GM23248 (cell line): ENCODE results near the gene DGKG. TPM values are rescaled to one million over a fixed set of nuclear protein-coding genes. Genes with fewer than 3 reads are reported as not detected.

ENCODE experiments used
- DNase-seq: peaks from one replicate; pipeline ENCODE4 v3.0.0-alpha.2; 2015
- H2AFZ ChIP-seq: fragments of 200-600 bp; sonication (generic); 2 replicates; pipeline ENCODE4 v1.6.1; 2016; ENCODE audit warnings: antibody characterized with exemption
- H3F3A ChIP-seq: fragments of 200-600 bp; sonication (generic); 2 replicates; pipeline ENCODE4 v1.6.1; 2016; ENCODE audit warnings: mild to moderate bottlenecking, antibody characterized with exemption, mixed run types; ENCODE audit not compliant: insufficient read depth
- H3K27ac ChIP-seq: fragments of 200-600 bp; sonication (generic); 2 replicates; pipeline ENCODE4 v1.5.1; 2016; ENCODE audit warnings: mild to moderate bottlenecking
- H3K27me3 ChIP-seq: fragments of 200-600 bp; sonication (generic); replicated peaks from 2 replicates; pipeline ENCODE4 v1.6.1; 2016; ENCODE audit warnings: mild to moderate bottlenecking; ENCODE audit not compliant: insufficient read depth
- H3K36me3 ChIP-seq: fragments of 200-600 bp; sonication (generic); 2 replicates; pipeline ENCODE4 v1.6.1; 2016; ENCODE audit warnings: low read depth, mild to moderate bottlenecking
- H3K4me1 ChIP-seq: fragments of 200-600 bp; sonication (generic); 2 replicates; pipeline ENCODE4 v1.6.1; 2016; ENCODE audit warnings: mild to moderate bottlenecking; ENCODE audit not compliant: insufficient read depth
- H3K4me2 ChIP-seq: fragments of 200-600 bp; sonication (generic); one replicate; pipeline ENCODE4 v1.6.1; 2016; ENCODE audit warnings: mild to moderate bottlenecking; ENCODE audit not compliant: unreplicated experiment
- H3K4me3 ChIP-seq: fragments of 200-600 bp; sonication (generic); 2 replicates; pipeline ENCODE4 v1.5.1; 2016; ENCODE audit warnings: mild to moderate bottlenecking
- H3K79me2 ChIP-seq: fragments of 200-600 bp; sonication (generic); 2 replicates; pipeline ENCODE4 v1.6.1; 2016; ENCODE audit warnings: mild to moderate bottlenecking; ENCODE audit not compliant: insufficient read depth
- H3K9ac ChIP-seq: fragments of 200-600 bp; sonication (generic); 2 replicates; pipeline ENCODE4 v1.6.1; 2016; ENCODE audit warnings: mild to moderate bottlenecking
- H3K9me2 ChIP-seq: fragments of 200-600 bp; sonication (generic); 2 replicates; pipeline ENCODE4 v1.6.1; 2016; ENCODE audit warnings: mixed run types, mild to moderate bottlenecking, moderate library complexity; ENCODE audit not compliant: insufficient read depth
- H3K9me3 ChIP-seq: fragments of 200-600 bp; sonication (generic); one replicate; pipeline ENCODE4 v1.6.1; 2017; ENCODE audit warnings: low read depth
- H4K20me1 ChIP-seq: fragments of 200-600 bp; sonication (generic); 2 replicates; pipeline ENCODE4 v1.6.0; 2016; ENCODE audit not compliant: insufficient read depth
- EZH2 ChIP-seq: fragments of 200-600 bp; sonication (generic); IDR thresholded peaks from 2 replicates; pipeline ENCODE4 v1.6.1; 2018; ENCODE audit warnings: antibody characterized with exemption, mild to moderate bottlenecking; ENCODE audit not compliant: insufficient read depth, poor library complexity, severe bottlenecking
- EZH2phosphoT487 ChIP-seq: fragments of 200-600 bp; sonication (generic); IDR thresholded peaks from 2 replicates; pipeline ENCODE4 v1.6.1; 2018; ENCODE audit warnings: antibody characterized with exemption, moderate library complexity, mild to moderate bottlenecking, low read depth; ENCODE audit not compliant: insufficient read depth
- WGBS, 2 experiments: methylation state at CpG; one replicate each; pipeline ENCODE4 v1.1.6; 2015 to 2017; ENCODE audit warnings: low lambda C conversion rate in 2 of 2, low coverage in 1 of 2; ENCODE audit errors: missing lambda C conversion rate in 2 of 2; 5-methylcytosine and 5-hydroxymethylcytosine counted together
- in situ Hi-C: fragments of 300-500 bp; cut with MboI; formaldehyde crosslinking; loops from 2 replicates; pipeline ENCODE4 v1.15.0; 2020
- polyA plus RNA-seq: library from polyadenylated mRNA; unstranded; fragments of >200 nt; fragmentation: Nextera tagmentation; extraction: Ambion mirVana; gene quantifications from 2 replicates; pipeline ENCODE4 v1.2.1, GENCODE V29; 2016
- total RNA-seq: library from RNA; depleted of rRNA; stranded (reverse); fragments of >200 nt; shearing (Covaris generic); gene quantifications from 2 replicates; pipeline ENCODE4 v1.2.3, GENCODE V29; 2014

The DGKG gene
- total and polyA plus RNA-seq, 2 experiments from 2014 or later, result not detected

DNA sequence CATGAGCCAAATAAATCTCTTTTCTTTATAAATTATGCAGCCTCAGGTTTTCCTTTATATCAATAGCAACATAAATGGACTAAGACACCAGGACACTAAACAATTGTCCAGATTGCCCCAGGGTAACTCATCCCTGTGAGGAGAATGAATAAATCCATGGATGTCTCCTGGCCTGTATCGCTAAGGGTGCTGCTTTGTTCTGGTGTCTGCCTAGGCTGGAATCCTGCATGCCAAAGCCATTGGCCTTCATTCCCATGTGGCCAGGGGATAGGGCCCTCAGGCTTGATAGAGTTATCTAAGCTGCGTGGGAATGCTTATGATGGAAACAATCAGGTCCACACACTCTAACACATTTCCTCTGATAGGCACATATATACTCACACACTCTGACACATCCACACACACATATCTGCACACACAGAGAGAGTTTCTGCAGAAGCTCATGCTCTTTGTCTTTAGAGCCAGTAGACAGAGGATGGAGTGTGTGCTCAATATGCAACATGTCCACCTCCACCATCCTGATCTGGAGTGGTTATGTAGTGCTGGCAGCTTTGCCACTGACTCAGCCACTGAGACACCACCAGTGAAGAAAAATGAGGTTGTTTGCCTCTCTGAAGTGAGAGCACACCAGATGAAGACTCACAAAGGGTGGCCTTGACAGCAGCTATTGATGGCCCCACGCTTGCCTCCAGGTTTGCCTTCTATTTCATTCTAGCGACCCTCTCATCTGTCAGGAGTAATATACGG lies 24.0 kb upstream of the DGKG start:
- Histone ChIP-seq H3K4me2 (no peak overlapping the region), H3K36me3 (no peaks in the 10 kb centered on the region), H3K4me3 (no peak overlapping the region), H3K9me3 (no peaks in the 10 kb centered on the region), H3K79me2 (no peaks in the 10 kb centered on the region), H3K27ac (no peak overlapping the region), H3K4me1 (no peaks in the 10 kb centered on the region), H3K9ac (no peak overlapping the region), H4K20me1 (no peaks in the 10 kb centered on the region), H3F3A (no peaks in the 10 kb centered on the region), H3K27me3 (peaks cover 28% of the 10 kb centered on the region), H2AFZ (no peak overlapping the region), H3K9me2 (no peaks in the 10 kb centered on the region)
- in situ Hi-C loops, result no loop called here
- peak; percentile 19 for DNase-seq
- 57 to 60% methylated on average over 5 of the region's 5 CpGs for WGBS, 2 experiments
- no peak for TF ChIP-seq EZH2
- TF ChIP-seq EZH2phosphoT487, result no peak

GRCh38 chr3:186383026-186383993 lies 21.3 kb upstream of the DGKG start:
- no peaks in the 10 kb centered on the region for H3K79me2 ChIP-seq
- no peak overlapping the region for H3K4me3 ChIP-seq
- no peak for DNase-seq
- 51 to 57% methylated on average over 17 to 18 of the region's 18 CpGs for WGBS, 2 experiments
- TF ChIP-seq EZH2phosphoT487 (no peak), EZH2 (no peak)
- H3K9ac ChIP-seq, result no peak overlapping the region
- H2AFZ ChIP-seq, result no peak overlapping the region
- H3K27me3 ChIP-seq, result peaks cover 24% of the 10 kb centered on the region
- H3K4me2 ChIP-seq, result no peak overlapping the region
- H3K9me2 ChIP-seq, result no peaks in the 10 kb centered on the region
- H3K9me3 ChIP-seq, result no peaks in the 10 kb centered on the region
- in situ Hi-C loops, result no loop called here
- H4K20me1 ChIP-seq, result no peaks in the 10 kb centered on the region
- H3K4me1 ChIP-seq, result no peaks in the 10 kb centered on the region
- no peaks in the 10 kb centered on the region for H3K36me3 ChIP-seq
- H3F3A ChIP-seq, result no peaks in the 10 kb centered on the region
- no peak overlapping the region for H3K27ac ChIP-seq

DNA sequence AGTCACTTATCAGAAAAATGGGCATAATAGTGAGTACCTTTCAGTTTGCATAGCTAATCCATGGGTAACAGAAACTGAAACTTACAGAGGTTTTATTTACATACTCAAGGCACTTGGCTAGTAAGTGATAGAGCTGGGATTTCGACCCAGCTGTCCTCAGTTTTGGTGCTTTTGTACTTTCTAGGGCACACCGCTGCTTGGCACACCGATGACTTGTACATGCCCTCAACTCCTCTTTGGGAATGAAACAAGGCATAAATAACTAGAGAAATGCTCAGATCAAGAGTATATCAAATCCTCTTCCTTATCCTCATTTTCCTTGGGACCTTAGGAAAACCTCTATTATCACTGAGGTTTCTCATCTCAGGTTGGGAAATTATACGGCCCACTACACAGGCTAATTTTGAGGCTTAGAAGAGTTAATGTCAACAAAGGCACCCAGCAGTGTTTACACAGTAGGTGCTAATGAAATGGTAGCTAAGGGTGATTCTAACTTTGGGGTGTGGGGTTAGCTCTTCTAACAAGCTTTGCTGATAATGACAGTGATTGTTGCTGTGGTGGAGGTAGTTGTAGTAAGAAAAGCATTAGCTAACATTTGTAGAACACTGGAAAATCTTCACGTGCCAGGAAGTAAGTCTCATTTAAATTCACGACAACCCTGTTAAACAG lies 20.3 kb upstream of the DGKG start:
- H3K4me1 ChIP-seq, result no peaks in the 10 kb centered on the region
- 44 to 51% methylated on average over 6 of the region's 6 CpGs for WGBS, 2 experiments
- H2AFZ ChIP-seq, result no peak overlapping the region
- no peaks in the 10 kb centered on the region for H3K9me3 ChIP-seq
- H3K4me3 ChIP-seq, result no peak overlapping the region
- no peaks in the 10 kb centered on the region for H4K20me1 ChIP-seq
- H3K79me2 ChIP-seq, result no peaks in the 10 kb centered on the region
- in situ Hi-C loops, result no loop called here
- TF ChIP-seq EZH2, result no peak
- no peak for TF ChIP-seq EZH2phosphoT487
- peaks cover 30% of the 10 kb centered on the region for H3K27me3 ChIP-seq
- H3K36me3 ChIP-seq, result no peaks in the 10 kb centered on the region
- DNase-seq, result no peak
- H3K9ac ChIP-seq, result no peak overlapping the region
- no peaks in the 10 kb centered on the region for H3K9me2 ChIP-seq
- H3F3A ChIP-seq, result no peaks in the 10 kb centered on the region
- no peak overlapping the region for H3K4me2 ChIP-seq
- H3K27ac ChIP-seq, result no peak overlapping the region

- Histone ChIP-seq H3K9me2 (no peaks in the 10 kb centered on the region), H3F3A (no peaks in the 10 kb centered on the region), H3K4me1 (no peaks in the 10 kb centered on the region), H3K4me2 (no peak overlapping the region), H3K79me2 (no peaks in the 10 kb centered on the region), H4K20me1 (no peaks in the 10 kb centered on the region), H3K9ac (no peak overlapping the region), H3K4me3 (no peak overlapping the region), H2AFZ (no peak overlapping the region), H3K27ac (no peak overlapping the region), H3K27me3 (peaks cover 35% of the 10 kb centered on the region), H3K36me3 (no peaks in the 10 kb centered on the region), H3K9me3 (no peaks in the 10 kb centered on the region)
- 74 to 79% methylated on average over 10 of the region's 10 CpGs for WGBS, 2 experiments
- in situ Hi-C loops, result no loop called here
- no peak for TF ChIP-seq EZH2phosphoT487
- TF ChIP-seq EZH2, result no peak
- no peak for DNase-seq
Observed at GRCh38 chr3:186381424-186382216, 19.6 kb upstream of the DGKG start.
